Measurements from ENCODE around the gene NDUFC1.
"Not testable (repeated sequence)": the region's sequence is repeated elsewhere in the genome, so short reads cannot be mapped to it uniquely, and the experiment has no call there.

NDUFC1 gene

GRCh38 chr4:139301821-139302611 lies at the start of gene NDUFC1:
Gene NDUFC1 (minus strand): TSS chr4:139302477. CDS start chr4:139295798, 6,679 bp downstream.
- DNase-seq (ENCODE audit: low read depth in 2 of 2), result peak; percentile 50 to 61

- no peak for DNase-seq (ENCODE audit: low read depth in 2 of 2)
Measured at GRCh38 chr4:139337612-139338011, 35.3 kb upstream of the NDUFC1 start.

GRCh38 chr4:139333046-139333445 lies 30.8 kb upstream of the NDUFC1 start:
- DNase-seq (ENCODE audit: low read depth in 2 of 2), result no peak

- no peak for DNase-seq (ENCODE audit: low read depth in 2 of 2)
Measured at GRCh38 chr4:139331185-139331584, 28.9 kb upstream of the NDUFC1 start.

GRCh38 chr4:139330283-139330682 lies 28.0 kb upstream of the NDUFC1 start:
- DNase-seq (ENCODE audit: low read depth in 2 of 2), result no peak

GRCh38 chr4:139329665-139330200 lies 27.5 kb upstream of the NDUFC1 start:
- no peak for DNase-seq (ENCODE audit: low read depth in 2 of 2)

- DNase-seq (ENCODE audit: low read depth in 2 of 2), result no peak
Measured at GRCh38 chr4:139324620-139325019, 22.3 kb upstream of the NDUFC1 start.

GRCh38 chr4:139322541-139322940 lies 20.3 kb upstream of the NDUFC1 start:
- not testable (repeated sequence) for DNase-seq (ENCODE audit: low read depth in 2 of 2)

- DNase-seq (ENCODE audit: low read depth in 2 of 2), result not testable (repeated sequence)
Measured at GRCh38 chr4:139322070-139322469, 19.8 kb upstream of the NDUFC1 start.

GRCh38 chr4:139319571-139319970 lies 17.3 kb upstream of the NDUFC1 start:
- DNase-seq (ENCODE audit: low read depth in 2 of 2), result no peak

- no peak for DNase-seq (ENCODE audit: low read depth in 2 of 2)
Measured at GRCh38 chr4:139317635-139318034, 15.4 kb upstream of the NDUFC1 start.

- DNase-seq (ENCODE audit: low read depth in 2 of 2), result no peak
Measured at GRCh38 chr4:139316733-139317132, 14.5 kb upstream of the NDUFC1 start.

GRCh38 chr4:139315221-139315675 lies 13.0 kb upstream of the NDUFC1 start:
- no peak for DNase-seq (ENCODE audit: low read depth in 2 of 2)

GRCh38 chr4:139314047-139314800 lies 11.9 kb upstream of the NDUFC1 start:
- DNase-seq (ENCODE audit: low read depth in 2 of 2), result no peak

GRCh38 chr4:139313414-139313813 lies 11.1 kb upstream of the NDUFC1 start:
- not testable (repeated sequence) for DNase-seq (ENCODE audit: low read depth in 2 of 2)

GRCh38 chr4:139312552-139313332 lies 10.5 kb upstream of the NDUFC1 start:
- DNase-seq (ENCODE audit: low read depth in 2 of 2), result no peak

GRCh38 chr4:139311909-139312308 lies 9.6 kb upstream of the NDUFC1 start:
- no peak for DNase-seq (ENCODE audit: low read depth in 2 of 2)

- DNase-seq (ENCODE audit: low read depth in 2 of 2), result no peak
Measured at GRCh38 chr4:139304920-139305319, 2.6 kb upstream of the NDUFC1 start.

GRCh38 chr4:139301113-139301820 lies 1.0 kb downstream of the NDUFC1 start, which contains the start of gene NAA15:
Gene NAA15 (plus strand): TSS chr4:139301505. CDS start chr4:139301778, 273 bp downstream.
- DNase-seq (ENCODE audit: low read depth in 2 of 2), result peak; percentile 94 to 98

- no peak for DNase-seq (ENCODE audit: low read depth in 2 of 2)
Measured at GRCh38 chr4:139300431-139301112, 1.7 kb downstream of the NDUFC1 start.

All from stimulated activated CD4-positive, alpha-beta T cell treated with anti-CD3 and anti-CD28 coated beads, Interleukin-4, amount 100 ng/mL, for 48 hours (primary cell).